ENCODE data around the gene EIF5A. TPM values are rescaled to one million over a fixed set of nuclear protein-coding genes. Genes with fewer than 3 reads are reported as not detected.

EIF5A gene
- total and polyA plus RNA-seq, 2 experiments from 2014 or later = 267 to 693 TPM

DNA sequence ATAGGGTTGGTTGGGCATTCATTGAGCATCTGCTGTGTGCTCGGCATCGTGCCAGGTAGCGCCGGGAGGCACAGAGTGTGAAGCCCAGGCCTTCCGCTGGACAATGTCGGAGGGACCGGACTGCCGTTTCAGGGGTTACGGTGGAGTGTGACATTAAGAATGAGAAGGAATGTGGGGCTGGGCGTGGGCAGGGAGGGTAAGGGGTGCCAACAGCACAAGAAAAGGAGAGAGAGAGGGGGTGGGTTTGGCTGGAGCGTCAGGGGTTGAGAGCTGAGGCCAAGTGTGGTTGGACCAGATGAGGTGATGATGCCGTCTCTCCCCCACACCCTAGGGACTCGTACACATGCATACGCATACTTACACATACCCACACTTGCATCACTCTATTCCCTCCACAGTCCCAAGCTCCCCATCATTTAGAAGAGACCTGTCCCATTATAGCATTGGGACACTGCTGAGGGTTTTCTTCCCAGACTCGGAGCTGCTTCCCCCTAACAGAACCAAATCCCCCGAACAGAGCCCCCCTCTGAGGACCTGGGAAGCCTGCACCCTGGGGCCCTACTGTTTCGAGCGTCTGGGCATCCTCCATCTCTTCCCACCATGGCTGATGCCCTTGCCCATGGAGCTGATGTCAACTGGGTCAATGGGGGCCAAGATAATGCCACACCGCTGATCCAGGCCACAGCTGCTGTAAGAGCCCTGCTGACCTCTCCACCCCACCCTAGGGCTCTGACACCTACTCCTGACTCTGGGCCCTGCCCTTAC is 41.2 kb downstream of the EIF5A start:
- WGBS (ENCODE audit: low lambda C conversion rate, missing lambda C conversion rate) = 89% methylated on average over 18 of the region's 19 CpGs
- no peak overlapping the region for H2AFZ ChIP-seq
- peaks cover 16% of the 10 kb centered on the region for H3K79me2 ChIP-seq
- H4K20me1 ChIP-seq (ENCODE audit: insufficient read depth, poor library complexity, severe bottlenecking) = peaks cover 5% of the 10 kb centered on the region
- no peaks in the 10 kb centered on the region for H3K9me2 ChIP-seq (replicated peaks; ENCODE audit: insufficient read depth)
- peaks cover 23% of the 10 kb centered on the region for H3K4me1 ChIP-seq (ENCODE audit: insufficient read depth)
- H3K27ac ChIP-seq = peak overlapping the region; percentile 96
- no peak overlapping the region for H3K4me3 ChIP-seq
- DNase-seq (ENCODE audit: low spot score) = peak; percentile 8
- TF ChIP-seq EZH2phosphoT487 (IDR thresholded peaks at IDR 0.05; ENCODE audit: low read depth, severe bottlenecking, unreplicated experiment) = no peak
- TF ChIP-seq EZH2 (IDR thresholded peaks at IDR 0.05; ENCODE audit: borderline replicate concordance) = no peak
- TF ChIP-seq, protein P1, sequence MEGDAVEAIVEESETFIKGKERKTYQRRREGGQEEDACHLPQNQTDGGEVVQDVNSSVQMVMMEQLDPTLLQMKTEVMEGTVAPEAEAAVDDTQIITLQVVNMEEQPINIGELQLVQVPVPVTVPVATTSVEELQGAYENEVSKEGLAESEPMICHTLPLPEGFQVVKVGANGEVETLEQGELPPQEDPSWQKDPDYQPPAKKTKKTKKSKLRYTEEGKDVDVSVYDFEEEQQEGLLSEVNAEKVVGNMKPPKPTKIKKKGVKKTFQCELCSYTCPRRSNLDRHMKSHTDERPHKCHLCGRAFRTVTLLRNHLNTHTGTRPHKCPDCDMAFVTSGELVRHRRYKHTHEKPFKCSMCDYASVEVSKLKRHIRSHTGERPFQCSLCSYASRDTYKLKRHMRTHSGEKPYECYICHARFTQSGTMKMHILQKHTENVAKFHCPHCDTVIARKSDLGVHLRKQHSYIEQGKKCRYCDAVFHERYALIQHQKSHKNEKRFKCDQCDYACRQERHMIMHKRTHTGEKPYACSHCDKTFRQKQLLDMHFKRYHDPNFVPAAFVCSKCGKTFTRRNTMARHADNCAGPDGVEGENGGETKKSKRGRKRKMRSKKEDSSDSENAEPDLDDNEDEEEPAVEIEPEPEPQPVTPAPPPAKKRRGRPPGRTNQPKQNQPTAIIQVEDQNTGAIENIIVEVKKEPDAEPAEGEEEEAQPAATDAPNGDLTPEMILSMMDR (IDR thresholded peaks at IDR 0.05; ENCODE audit: poor library complexity) = no peak
- H3K36me3 ChIP-seq (replicated peaks; ENCODE audit: insufficient read depth, low read depth) = no peaks in the 10 kb centered on the region
- H3K9me3 ChIP-seq (ENCODE audit: low read depth) = no peaks in the 10 kb centered on the region
- peak overlapping the region; percentile 94 for H3K4me2 ChIP-seq
- no peaks in the 10 kb centered on the region for H3K27me3 ChIP-seq

DNA sequence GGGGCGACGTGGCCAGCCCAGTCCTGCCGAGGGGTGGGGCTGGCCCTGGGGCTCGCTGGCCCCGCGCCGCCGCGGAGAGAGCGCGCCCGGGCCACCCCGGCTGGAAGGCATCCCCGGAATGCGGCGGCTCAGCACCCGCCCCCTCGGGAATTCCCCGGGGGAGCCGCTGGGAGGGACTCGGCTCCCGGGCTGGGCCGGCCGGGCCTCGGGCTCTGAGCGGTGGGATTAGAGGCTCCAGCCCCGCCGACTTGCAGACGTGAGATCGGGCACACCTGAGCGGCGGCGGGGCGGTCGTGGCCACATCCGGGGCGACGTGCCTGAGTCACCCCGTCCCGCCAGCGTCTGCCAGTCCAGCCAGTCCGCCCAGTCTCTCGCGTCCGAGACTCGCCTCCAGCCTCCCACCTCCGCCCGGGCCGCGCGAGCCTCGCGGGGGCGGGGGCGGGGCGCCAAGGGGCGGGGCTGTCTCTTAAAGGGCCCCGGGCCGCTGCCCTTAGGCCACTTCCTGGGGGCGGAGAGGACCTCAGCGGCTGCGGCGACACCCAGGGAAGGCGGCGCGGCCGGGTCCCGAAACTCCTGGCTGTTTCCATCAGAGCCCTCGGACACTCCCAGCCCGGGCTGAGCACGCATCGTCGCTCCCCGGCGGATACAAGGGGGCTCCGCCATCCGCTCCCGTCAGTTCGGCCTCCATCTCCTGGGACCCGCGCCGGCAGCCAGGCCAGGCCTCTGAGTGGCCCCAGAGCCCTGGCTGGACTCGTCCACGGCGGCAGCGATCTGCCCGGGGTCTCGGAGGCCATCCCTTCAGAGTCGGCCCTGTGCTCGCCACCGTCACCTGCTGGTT is 44.5 kb downstream of the EIF5A start, which contains the start of gene KCTD11:
KCTD11 (plus strand) TSS at position 498 of the 838 bp plus-strand sequence.
- DNase-seq (ENCODE audit: low spot score) = peak; percentile 95
- peaks cover 21% of the 10 kb centered on the region for H3K79me2 ChIP-seq
- peaks cover 5% of the 10 kb centered on the region for H4K20me1 ChIP-seq (ENCODE audit: insufficient read depth, poor library complexity, severe bottlenecking)
- peaks cover 37% of the 10 kb centered on the region for H3K4me1 ChIP-seq (ENCODE audit: insufficient read depth)
- H3K36me3 ChIP-seq (replicated peaks; ENCODE audit: insufficient read depth, low read depth) = no peaks in the 10 kb centered on the region
- no peaks in the 10 kb centered on the region for H3K9me2 ChIP-seq (replicated peaks; ENCODE audit: insufficient read depth)
- no peaks in the 10 kb centered on the region for H3K27me3 ChIP-seq
- peak within 1 kb of the TSS; percentile 53 for H3K4me3 ChIP-seq
- TF ChIP-seq, protein P1 (IDR thresholded peaks at IDR 0.05; ENCODE audit: poor library complexity) = no peak
- TF ChIP-seq EZH2phosphoT487 (IDR thresholded peaks at IDR 0.05; ENCODE audit: low read depth, severe bottlenecking, unreplicated experiment) (no peak), EZH2 (IDR thresholded peaks at IDR 0.05; ENCODE audit: borderline replicate concordance) (no peak)
- peak within 1 kb of the TSS; percentile 94 for H3K4me2 ChIP-seq
- WGBS (ENCODE audit: low lambda C conversion rate, missing lambda C conversion rate) = 1% methylated on average over 64 of the region's 91 CpGs
- H2AFZ ChIP-seq = peak within 1 kb of the TSS; percentile 95
- H3K9me3 ChIP-seq (ENCODE audit: low read depth) = no peaks in the 10 kb centered on the region
- peak within 1 kb of the TSS; percentile 100 for H3K27ac ChIP-seq

- Histone ChIP-seq H3K9me2 (replicated peaks; ENCODE audit: insufficient read depth) (no peaks in the 10 kb centered on the region), H3K4me3 (peak overlapping the region; percentile 53), H3K4me2 (peak overlapping the region; percentile 94), H3K36me3 (replicated peaks; ENCODE audit: insufficient read depth, low read depth) (no peaks in the 10 kb centered on the region), H3K9me3 (ENCODE audit: low read depth) (no peaks in the 10 kb centered on the region), H3K27me3 (no peaks in the 10 kb centered on the region), H3K4me1 (ENCODE audit: insufficient read depth) (peaks cover 37% of the 10 kb centered on the region), H3K79me2 (peaks cover 21% of the 10 kb centered on the region), H2AFZ (peak overlapping the region; percentile 95), H4K20me1 (ENCODE audit: insufficient read depth, poor library complexity, severe bottlenecking) (peaks cover 5% of the 10 kb centered on the region), H3K27ac (peak overlapping the region; percentile 100)
- TF ChIP-seq, protein P1 (IDR thresholded peaks at IDR 0.05; ENCODE audit: poor library complexity) = peak; percentile 66
- TF ChIP-seq EZH2phosphoT487 (IDR thresholded peaks at IDR 0.05; ENCODE audit: low read depth, severe bottlenecking, unreplicated experiment) (no peak), EZH2 (IDR thresholded peaks at IDR 0.05; ENCODE audit: borderline replicate concordance) (no peak)
- WGBS (ENCODE audit: low lambda C conversion rate, missing lambda C conversion rate) = 54% methylated on average over 10 of the region's 10 CpGs
- DNase-seq (ENCODE audit: low spot score) = no peak
Measured at GRCh38 chr17:7352503-7352889, 45.1 kb downstream of the EIF5A start.

Data from hepatocyte (in vitro differentiated cells).